ENCODE measurements around the gene RAB14.

Gene RAB14

DNA sequence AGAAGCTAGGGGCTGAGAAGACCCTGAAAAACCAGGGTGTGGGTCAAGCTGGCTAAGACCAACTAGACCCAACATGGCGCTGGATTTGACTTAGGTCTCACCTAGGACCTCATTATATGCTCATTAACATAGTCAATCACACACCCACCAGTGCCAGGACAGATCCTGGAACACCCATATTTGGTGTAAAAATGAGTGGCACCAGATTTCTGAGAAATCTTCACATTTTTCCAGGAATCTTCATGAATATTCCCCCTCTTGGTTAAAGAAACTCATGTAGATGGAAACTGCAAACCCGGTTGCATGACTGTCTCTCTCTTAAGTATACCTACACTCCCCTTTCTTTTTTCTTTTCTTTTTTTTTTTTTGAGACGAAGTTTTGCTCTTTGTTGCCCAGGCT, 17.9 kb upstream of the RAB14 start:
- no peak for DNase-seq (ENCODE audit: low read depth in 2 of 2)

DNA sequence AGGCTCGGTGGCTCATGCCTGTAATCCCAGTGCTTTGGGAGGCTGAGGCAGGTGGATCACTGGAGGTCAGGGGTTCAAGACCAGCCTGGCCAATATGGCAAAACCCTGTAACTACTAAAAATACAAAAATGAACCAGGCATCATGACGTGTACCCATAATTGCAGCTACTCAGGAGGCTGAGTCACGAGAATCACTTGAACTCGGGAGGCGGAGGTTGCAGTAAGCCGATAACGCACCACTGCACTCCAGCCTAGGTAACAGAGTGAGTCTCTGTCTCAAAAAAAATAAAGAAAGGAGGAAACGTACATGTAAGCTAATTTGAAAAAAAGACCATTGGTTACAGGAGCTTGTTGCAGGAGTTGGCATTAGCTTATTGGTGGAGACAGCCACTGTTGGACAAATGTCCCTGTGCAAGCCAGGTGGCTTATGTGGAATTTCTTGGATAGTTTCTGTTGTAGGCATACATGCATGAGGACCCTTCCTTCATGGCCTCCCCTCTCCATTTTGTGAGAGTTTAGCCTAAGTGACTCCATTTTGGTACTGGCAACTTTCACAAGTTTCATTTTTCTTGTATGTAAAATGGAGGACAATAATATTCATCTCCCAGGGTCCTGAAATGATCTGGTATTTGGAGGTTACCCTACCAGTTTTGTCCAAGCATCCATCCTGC, 16.8 kb upstream of the RAB14 start:
- DNase-seq (ENCODE audit: low read depth in 2 of 2) = no peak

DNA sequence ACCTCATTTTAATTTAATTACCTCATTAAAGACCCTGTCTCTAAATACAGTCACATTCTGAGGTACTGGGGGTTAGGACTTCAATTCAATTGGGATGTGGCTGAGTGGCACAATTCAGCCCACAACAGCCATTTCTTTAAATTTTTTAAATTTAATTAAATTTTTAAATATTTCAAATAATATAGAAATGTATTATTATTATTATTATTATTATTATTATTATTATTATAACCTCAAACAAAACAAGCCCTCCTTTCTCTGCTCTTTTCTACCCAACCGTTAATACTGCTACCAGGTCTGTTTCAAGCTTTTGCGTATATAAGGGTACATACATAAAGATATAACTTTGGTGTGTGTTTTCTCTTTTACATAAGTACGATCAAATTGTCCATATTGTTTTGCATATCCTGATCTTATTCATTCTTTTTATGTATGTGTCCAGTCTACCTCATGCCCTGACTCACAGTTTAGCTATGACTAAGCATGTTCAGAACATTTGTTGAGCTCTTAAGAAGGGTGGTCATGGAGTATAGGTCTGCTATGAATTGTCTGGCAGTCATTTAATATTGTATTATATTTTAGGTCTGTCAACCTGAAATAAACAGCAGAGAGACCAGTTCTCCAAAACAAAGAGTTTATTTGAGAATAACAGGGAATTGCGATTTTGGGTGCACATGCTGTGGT, 16.1 kb upstream of the RAB14 start:
- DNase-seq (ENCODE audit: low read depth in 2 of 2) = no peak

DNA sequence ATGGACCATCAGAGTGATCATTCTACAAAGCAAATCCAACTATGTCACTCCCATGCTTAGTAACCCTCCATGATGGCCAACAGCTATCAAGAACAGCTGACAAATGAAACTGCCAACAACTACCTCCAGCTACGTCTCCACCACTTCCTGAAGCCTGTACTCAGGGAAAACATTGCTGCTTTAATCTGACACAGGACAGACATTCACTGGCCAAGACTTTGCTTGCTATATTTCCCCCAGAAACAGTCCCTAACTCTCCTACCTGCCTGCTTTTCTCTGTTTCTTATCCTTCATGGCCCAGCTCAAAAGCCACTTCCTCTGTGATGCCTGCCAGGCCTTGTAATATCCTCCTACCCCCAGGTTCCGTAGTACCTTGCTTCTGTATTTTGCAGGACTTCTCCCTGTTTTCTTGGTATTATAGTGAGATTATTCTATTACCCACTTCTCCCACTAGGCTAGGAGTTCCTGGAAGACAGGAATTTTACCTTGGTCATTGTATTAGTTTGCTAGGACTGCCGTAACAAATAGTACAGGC, 14.7 kb upstream of the RAB14 start:
- no peak for DNase-seq (ENCODE audit: low read depth in 2 of 2)

DNA sequence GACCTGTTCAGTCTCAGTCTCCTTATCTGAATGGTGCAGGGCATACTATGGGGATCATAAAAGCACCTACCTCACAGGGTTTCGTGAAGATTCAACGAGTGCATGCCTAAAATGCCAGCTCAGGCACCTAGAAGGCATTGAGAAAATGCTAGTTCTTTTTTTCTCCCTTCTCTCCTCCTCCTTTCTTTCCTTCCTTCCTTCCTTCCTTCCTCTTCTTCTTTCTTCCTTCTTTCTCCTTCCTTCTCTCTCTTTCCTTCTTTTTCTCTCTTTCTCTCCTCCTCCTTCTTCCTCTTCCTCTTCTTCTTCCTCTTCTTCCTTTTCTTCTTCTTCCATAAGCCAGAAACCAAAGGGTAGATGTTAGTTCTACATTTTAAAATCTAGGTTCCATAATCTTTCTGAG, 12.3 kb upstream of the RAB14 start:
- no peak for DNase-seq (ENCODE audit: low read depth in 2 of 2)

DNA sequence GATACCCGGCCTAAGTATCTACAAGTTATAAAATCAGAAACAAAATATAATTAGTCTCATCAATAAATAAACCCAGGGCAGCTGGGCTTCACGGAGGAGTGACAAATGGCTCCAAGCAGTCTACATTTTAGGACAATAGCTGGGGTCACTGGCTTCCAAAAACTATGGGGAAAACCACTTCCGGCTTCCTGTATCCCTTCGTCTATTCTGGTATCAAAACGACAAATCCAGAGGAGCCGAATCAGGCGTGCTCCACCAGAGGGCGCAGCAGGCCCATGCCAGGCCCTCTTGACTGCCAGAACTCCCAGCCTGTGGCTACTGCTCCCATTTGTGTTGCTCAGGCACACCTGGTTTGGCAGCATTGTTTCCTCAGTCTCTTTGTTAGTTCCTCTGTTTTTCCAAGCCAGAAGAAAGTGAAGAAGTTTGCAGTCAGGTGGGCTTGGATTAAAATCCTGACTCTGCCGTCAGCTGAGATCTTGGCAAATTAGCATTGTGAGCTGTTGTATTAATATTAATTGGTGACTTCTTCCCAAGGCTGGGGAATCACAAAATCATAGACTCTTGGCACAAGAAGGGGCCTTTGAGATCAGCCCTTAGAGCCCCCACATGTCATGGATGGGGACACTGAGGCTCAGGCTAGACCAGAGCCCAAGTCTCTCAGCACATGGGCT, 11.6 kb upstream of the RAB14 start:
- DNase-seq (ENCODE audit: low read depth in 2 of 2) = peak; percentile 59 to 62

DNA sequence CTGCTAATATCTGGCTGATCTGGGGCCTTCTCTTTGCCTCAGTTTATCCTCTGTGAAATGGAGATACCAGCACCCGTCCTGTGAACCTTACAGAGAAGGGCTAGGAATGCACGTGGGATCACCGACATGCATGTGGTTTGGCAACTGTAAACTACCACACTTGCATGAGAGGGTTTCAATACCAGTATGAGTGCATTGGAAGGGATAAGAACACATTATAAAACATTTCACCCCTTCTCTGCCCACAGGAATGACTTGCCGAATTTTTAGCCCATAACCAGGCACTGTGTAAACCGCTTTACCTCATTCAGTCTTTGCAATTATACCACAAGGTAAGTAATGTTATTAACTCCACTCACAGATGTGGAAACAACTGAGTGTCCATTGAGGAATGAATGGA, 8.9 kb upstream of the RAB14 start:
- DNase-seq (ENCODE audit: low read depth in 2 of 2) = no peak

DNA sequence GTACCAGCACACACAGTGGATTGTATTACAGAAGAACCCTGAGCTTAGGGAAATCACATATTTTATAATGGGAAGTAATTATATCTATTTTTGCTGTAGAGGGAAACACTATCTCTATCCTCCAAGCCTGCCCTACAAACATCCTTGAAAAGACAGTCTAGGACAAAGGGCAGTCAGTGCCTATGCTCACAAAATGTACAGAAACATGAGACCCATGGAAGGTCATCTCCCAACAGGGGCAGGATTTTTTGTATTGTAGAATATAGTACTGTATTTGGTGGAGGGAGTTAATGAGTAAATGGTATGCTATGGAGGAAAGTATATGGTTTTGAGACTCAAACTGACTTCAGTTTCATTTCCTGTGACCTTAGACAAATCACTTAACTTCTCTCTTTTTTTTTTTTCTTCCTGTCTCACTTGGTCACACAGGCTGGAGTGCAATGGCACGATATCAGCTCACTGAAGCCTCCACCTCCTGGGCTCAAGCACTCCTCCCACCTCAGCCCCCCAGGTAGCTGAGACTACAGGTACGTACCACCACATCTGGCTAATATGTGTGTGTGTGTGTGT, 5.8 kb upstream of the RAB14 start:
- DNase-seq (ENCODE audit: low read depth in 2 of 2) = no peak

DNA sequence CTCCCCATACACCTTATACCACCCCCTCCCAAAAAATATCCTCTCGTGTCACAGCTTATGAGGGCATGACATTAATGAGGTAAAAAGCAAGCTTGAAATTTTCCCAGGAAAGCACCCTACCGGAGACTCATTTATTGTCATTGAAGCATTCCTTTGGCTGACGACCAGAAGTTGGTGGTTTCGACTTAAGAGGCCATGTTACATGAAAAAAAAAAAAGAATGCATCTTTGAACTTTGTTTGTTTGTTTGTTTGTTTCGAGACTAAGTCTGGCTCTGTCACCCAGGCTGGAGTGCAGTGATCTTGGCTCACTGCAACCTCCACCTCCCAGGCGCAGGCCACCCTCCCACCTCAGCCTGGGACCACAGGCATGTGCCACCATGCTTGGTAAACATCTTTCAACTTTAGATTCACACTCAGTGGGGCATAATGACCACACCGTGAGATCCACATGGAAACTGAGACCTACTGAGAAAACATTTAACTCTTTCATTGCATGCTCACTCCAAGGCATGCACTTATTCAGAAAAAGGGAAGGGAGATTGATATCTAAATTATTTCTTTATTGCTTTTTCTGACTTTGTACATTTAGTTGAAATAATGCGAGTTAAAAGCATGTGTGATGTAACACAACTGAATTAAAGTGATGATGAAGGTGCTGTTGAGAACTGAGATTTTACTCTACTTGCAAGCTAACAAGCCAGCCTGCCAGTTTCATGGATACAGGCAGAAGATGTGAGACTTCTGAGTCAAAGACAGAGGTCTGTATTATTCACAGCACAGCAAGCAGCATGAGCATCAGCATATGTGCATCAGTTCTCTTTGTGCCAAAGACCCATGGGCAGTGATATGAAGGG, 5.1 kb upstream of the RAB14 start:
- no peak for DNase-seq (ENCODE audit: low read depth in 2 of 2)

DNA sequence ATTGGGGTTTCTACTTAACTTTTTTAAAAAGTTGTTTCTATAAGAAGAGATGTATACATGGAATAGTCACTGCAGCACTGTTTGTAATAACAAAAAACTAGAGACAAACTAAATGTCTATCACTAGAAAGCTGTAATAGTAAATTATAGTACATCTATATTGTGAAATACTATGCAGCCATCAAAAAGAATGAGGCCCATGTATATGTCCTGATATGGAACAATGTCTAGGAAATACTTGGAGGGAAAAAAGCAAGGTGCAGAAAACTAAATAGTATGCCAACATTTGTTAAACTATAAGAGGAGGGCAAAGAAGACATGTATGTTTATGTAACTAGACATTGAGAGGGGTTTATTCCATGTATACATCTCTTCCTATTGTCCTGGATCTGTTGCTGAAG, 2.9 kb upstream of the RAB14 start:
- DNase-seq (ENCODE audit: low read depth in 2 of 2) = no peak

DNA sequence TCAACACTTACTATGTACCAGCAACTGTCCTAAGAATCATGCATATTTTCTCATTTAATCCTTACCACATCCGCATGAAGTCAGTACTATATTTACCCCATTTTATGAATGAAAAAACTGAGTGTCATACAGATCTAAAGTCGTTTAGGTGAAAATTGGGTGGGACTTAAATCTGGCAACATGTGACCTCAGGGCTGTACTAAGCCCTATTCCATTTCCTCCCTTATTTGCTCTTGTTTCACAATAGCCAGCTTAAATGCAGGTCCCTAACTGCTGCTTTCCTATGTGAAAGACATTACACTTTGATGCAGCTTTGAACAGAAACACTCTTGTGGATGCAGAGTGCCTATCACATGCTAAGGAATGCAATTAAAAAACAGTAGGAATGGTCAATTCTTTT, 2.5 kb upstream of the RAB14 start:
- no peak for DNase-seq (ENCODE audit: low read depth in 2 of 2)

DNA sequence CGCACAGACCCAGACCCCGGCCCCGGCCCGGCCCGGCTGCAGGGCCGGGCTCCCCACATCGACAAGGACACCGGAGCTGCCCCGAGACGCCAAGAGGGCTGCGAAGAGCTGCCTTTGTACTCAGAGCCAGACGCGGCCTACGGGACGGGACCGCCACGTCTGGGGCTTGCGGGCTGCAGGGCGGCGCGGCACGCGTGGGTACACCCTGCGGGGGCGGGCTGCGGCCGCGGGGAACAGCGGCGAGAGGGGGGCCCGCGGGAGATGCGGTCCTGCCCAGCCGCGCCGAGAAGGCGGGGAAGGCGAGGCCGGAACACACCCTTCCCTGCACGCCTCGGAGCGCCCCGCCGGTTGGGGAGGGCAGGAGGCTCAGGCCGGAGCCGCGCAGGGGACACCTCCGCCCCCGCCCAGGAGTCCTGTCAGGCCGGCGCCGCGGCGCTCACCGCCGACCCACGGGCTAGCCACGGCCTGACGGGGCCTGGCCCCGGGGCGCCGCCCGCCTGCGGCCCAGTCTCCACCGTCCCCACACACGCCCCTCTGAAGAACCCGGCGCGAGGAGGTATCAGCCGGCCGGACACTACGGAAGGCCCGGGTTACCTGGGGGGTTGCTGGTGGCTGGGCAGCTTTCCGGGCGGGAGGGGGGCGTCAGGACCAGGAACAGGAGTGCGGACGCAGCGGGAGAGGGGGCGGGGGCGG, 478 bp downstream of the RAB14 start:
- DNase-seq (ENCODE audit: low read depth in 2 of 2) = peak in 1 of 2 donors; percentile 12

DNA sequence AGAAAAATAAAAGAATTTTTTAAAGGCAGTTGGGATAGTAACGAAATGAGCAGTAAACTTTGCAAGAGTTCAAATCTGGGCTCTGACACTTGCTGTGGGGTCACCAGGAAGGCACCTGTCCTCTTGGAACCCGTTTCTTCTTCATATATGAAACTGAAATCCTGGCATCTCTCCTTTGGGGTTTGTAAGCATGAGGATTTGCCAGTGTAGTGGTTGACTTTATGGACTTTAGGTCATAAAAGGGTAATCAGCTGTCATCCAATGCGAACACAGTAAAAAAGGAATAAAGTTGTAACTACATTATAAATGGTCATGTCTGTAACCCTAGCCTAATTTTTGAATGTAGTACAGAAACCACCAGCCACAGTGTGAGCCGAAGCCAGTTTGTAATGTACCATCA, 1.3 kb downstream of the RAB14 start:
- no peak for DNase-seq (ENCODE audit: low read depth in 2 of 2)

DNA sequence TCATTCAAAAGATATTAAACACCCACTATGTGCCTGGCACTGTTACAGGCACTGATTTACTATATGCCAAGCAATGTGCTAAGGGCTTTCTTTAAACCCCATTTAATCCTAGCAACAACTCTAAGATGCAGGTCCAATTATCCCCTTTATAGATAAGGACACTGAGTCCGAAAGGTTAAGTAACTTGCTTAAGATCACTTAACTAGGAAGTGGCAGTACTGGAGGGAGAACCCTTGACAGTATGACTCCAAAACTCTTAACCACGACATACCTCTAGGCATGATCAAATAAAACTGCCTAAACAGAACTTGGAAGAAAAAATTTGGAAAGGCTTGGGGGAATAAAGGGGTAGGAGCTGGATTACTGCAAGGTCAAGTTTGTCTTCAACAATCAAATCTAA, 1.7 kb downstream of the RAB14 start:
- no peak for DNase-seq (ENCODE audit: low read depth in 2 of 2)

DNA sequence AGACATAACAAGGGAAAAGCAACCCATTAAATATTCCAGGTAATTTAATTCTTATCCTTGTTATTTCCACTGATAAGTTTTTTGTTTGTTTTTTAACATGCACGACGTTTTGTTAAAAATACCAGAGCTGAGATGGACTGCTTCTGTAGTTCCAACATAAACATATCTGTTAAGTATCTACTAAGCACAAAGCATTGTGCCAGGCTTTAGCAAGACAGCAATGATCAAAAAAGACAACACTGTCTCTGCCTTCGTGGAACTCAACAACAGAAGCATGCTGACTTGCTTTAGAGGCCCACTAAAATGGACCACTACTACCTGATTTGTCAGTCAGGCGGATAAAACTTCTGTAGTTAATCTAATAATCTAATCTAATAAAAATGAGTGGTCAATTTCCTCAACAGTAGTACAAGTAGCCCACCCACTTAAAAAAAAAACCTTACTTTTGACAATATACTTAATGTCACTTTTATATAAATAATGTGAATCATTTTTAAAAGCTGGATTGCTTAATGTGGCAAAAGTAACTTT, 3.1 kb downstream of the RAB14 start:
- DNase-seq (ENCODE audit: low read depth in 2 of 2) = no peak

DNA sequence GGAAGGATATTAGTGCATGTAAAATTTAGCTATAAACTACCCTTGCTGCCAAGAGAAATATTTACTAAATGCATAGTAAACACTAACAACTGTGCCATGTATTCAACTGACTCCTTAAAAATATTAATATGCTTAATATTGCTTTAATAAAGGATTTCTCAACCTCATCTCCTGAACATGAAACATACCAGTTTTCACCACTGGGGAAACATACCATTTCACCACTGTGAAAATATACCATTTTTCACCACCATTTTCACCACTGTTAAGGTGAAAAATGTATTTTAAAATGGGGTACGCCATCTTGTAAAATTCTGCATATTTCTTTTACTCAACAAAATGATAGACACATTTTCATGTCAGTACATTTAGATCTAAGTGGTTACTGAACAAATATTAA, 4.5 kb downstream of the RAB14 start:
- no peak for DNase-seq (ENCODE audit: low read depth in 2 of 2)

DNA sequence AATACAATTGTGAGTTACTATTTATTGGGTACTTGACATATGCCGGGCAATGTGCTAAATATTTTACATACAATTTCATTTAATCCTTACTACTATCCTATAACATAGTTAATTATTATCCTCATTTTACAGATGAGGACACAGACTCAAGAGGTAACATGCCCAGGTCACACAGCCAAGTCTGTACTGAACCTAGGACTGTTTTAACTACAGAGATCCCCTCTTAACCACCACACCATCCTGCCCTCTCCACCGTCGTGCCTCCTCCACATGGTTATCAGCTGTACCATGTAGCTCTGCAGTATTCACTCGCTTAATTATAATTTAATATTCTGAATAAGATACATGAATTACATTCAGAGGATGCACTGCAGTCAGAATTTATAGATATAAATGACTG, 5.3 kb downstream of the RAB14 start:
- no peak for DNase-seq (ENCODE audit: low read depth in 2 of 2)

DNA sequence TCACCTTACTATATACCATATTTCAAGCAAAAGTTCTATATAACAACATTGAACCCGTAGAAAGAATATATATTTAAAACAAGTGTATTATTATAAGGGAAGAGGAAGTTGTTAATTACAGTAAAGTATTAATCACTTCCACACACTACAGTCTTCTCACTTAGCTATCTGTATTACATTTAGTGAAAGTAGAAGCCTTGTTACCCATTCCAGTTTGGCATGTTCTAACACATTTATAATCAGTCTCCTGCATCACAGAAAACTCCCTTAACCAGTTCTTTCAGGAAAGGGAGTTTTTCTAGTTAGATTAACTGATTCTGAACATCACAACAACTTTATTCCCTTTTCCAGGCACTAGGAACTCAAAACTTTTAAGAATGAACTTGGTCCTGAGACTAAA, 6.9 kb downstream of the RAB14 start:
- DNase-seq (ENCODE audit: low read depth in 2 of 2) = no peak

DNA sequence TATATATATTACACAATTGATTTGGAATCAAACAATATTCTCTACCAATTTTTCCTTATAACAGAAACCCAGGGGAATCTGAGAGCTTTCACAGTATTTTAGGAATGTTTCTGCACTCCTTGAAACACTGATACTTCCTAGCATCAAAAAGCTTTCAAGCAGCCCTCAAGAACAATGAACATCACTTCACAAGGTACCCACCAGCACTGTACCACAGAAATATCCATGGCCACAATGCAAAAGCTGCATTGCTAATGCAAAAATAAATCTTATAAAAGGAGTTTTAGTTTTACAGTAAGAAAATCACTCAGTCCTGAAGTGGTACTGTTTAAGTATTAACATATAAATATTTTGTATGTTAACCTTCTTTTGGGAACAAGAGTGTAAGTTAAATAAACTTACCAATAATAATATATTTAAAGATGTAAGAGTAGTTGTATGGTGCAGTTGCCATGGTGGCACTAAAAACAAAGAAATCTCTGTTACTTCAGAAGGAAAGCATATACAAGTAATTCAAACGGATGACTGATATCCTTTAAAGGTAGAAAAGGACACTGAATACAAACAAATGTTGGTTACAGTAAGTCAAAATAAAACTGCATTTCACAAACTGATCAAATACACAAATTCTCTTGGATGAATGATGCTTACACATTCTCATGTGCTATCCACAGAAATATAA, 8.6 kb downstream of the RAB14 start:
- no peak for DNase-seq (ENCODE audit: low read depth in 2 of 2)

DNA sequence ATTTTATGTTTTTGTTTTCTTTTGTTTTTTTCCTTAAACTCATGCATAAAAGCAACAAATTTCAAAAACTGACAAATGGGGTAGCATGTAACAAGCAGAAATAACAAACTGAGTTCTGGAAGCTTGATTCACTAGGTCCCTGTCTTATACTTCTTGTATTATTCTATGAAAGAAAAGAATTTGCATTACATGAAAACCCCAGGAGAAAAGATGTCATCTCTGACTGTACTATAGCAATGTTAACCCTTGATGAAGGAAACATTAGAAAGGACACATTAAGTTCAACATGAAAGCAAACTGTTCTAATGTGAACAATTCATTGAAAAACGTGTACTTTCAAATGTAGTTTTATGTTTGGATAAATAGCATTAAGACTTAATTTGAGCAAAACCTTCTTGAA, 9.2 kb downstream of the RAB14 start:
- no peak for DNase-seq (ENCODE audit: low read depth in 2 of 2)

Measured in activated CD4-positive, alpha-beta T cell treated with anti-CD3 and anti-CD28 coated beads for 24 hours (primary cell).